Heart left ventricle (tissue), 13 donors: ENCODE data around the gene NAT16.
"Not testable (repeated sequence)": the region's sequence is repeated elsewhere in the genome, so short reads cannot be mapped to it uniquely, and the experiment has no call there.

ENCODE experiments used
- CTCF ChIP-seq, 12 donors: fragments of 200-600 bp; sonication (generic) in 4 of 12; IDR thresholded peaks; one replicate each; pipeline versions ENCODE4 v1.5.0 to v1.8.0; 2018 to 2022; ENCODE audit warnings: antibody characterized with exemption in 12 of 12, mild to moderate bottlenecking in 5 of 12
- POLR2A ChIP-seq, 2 donors: fragments of 450-650 bp; IDR thresholded peaks; one replicate each; pipeline ENCODE4 v1.6.1; 2017; ENCODE audit warnings: antibody characterized with exemption in 2 of 2, mild to moderate bottlenecking in 2 of 2, moderate library complexity in 2 of 2
- donor health status: ischemic (EF 13 %, LVEDD 7.1; RV severe dilation, severe dysfunction).
- donor health status: DM: no; HTN: yes; CAD: no.
- donor health status: DM: no; HTN: no; CAD: no.
- donor health status: ischemic (EF 25% LVEDD 6.9; RV normal size, moderate dysfunction).
- donor health status: ischemic (EF 25% LVEDD 5.7; RV mildly dilated, moderate dysfunction).
- donor health status: ischemic (EF 35%, LVEDD 5.7; RV mildly dilated, moderate dysfunction).
- donor health status: nonischemic (EF 11% LVEDD 7.7; RV severe dilation, severe dysfunction).
- donor health status: DM: yes; HTN: yes; CAD: no.
- donor health status: PGD.
- donor health status: ischemic (EF 29% LVEDD 5.4; RV normal size, mild dysfunction).
- donor health status: nonischemic (EF 23%, LVEDD 6.1; RV moderate dilation, normal function).

- TF ChIP-seq CTCF, POLR2A (IDR thresholded peaks at IDR 0.05): not testable (repeated sequence)
Observed at GRCh38 chr7:101199522-101199921, 19.4 kb upstream of the NAT16 start.
